Colonic mucosa (tissue), 4 donors: Measurements from ENCODE around the gene PBRM1. TPM values are rescaled to one million over a fixed set of nuclear protein-coding genes. Genes with fewer than 3 reads are reported as not detected.
A peak's percentile ranks its signal among the peaks of the same experiment; 100 is the strongest.

Source experiments
- DNase-seq: peaks from one replicate; pipeline ENCODE4 v3.0.0-alpha.2; 2020
- H3K27ac ChIP-seq: fragments of 200-600 bp; one replicate; pipeline ENCODE4 v1.8.0; 2021
- H3K27me3 ChIP-seq: fragments of 200-600 bp; one replicate; pipeline ENCODE4 v1.8.0; 2021
- H3K36me3 ChIP-seq: fragments of 200-600 bp; one replicate; pipeline ENCODE4 v1.8.0; 2021
- H3K4me1 ChIP-seq: fragments of 200-600 bp; one replicate; pipeline ENCODE4 v1.8.0; 2021; ENCODE audit warnings: mild to moderate bottlenecking
- H3K4me3 ChIP-seq: fragments of 200-600 bp; one replicate; pipeline ENCODE4 v1.8.0; 2021
- H3K9ac ChIP-seq, 2 donors: one replicate each; pipeline ENCODE4 v1.7.0; 2013; ENCODE audit warnings: control low read depth in 2 of 2, low read depth in 2 of 2, low read length in 2 of 2
- H3K9me3 ChIP-seq: fragments of 200-600 bp; one replicate; pipeline ENCODE4 v1.8.0; 2021
- CTCF ChIP-seq: fragments of 200-600 bp; IDR thresholded peaks from one replicate; pipeline ENCODE4 v1.8.0; 2022; ENCODE audit warnings: antibody characterized with exemption, mild to moderate bottlenecking
- intact Hi-C: fragments of 100-400 bp; cut with DNase I; formaldehyde crosslinking; loops from one replicate; pipeline ENCODE4 v1.14.1; 2022
- total RNA-seq, 2 donors: library from RNA; stranded (reverse); fragmentation: NEBNext Ultra II Directional in 1 of 2; extraction: Animal tissue kit (Norgen Biotek cat#: 25700) in 1 of 2; gene quantifications; one replicate each; pipeline ENCODE4 v1.2.1, GENCODE V29; 2021
- donor health status: healthy.
- donor health status: DM: no; HTN: no; CAD: no.
- donor health status: DM: no; HTN: no; CAD: no.

PBRM1 gene
- total RNA-seq, 2 donors from 2014 or later, result 53.6 to 65.7 TPM

GRCh38 chr3:52519445-52520140 is 166.1 kb downstream of the PBRM1 start:
- H3K27me3 ChIP-seq, result no peaks in the 10 kb centered on the region
- intact Hi-C loops, result no loop called here
- H3K4me3 ChIP-seq, result no peak overlapping the region
- DNase-seq, result no peak
- no peak for TF ChIP-seq CTCF
- no peak overlapping the region for H3K27ac ChIP-seq
- H3K36me3 ChIP-seq, result no peaks in the 10 kb centered on the region
- H3K9me3 ChIP-seq, result no peaks in the 10 kb centered on the region
- no peaks in the 10 kb centered on the region for H3K4me1 ChIP-seq
- no peak overlapping the region for H3K9ac ChIP-seq

GRCh38 chr3:52518723-52519444 is 166.8 kb downstream of the PBRM1 start:
- Histone ChIP-seq H3K9me3 (no peaks in the 10 kb centered on the region), H3K36me3 (no peaks in the 10 kb centered on the region), H3K27ac (no peak overlapping the region), H3K4me1 (no peaks in the 10 kb centered on the region), H3K27me3 (no peaks in the 10 kb centered on the region), H3K9ac (no peak overlapping the region), H3K4me3 (peak overlapping the region; percentile 35)
- peak; percentile 59 for DNase-seq
- TF ChIP-seq CTCF, result no peak
- intact Hi-C loops, result no loop called here

- Histone ChIP-seq H3K27me3 (no peaks in the 10 kb centered on the region), H3K9me3 (no peaks in the 10 kb centered on the region), H3K4me1 (no peaks in the 10 kb centered on the region), H3K9ac (no peak overlapping the region), H3K27ac (no peak overlapping the region), H3K4me3 (peak overlapping the region; percentile 35), H3K36me3 (no peaks in the 10 kb centered on the region)
- TF ChIP-seq CTCF, result no peak
- intact Hi-C loops, result no loop called here
- no peak for DNase-seq
Measured at GRCh38 chr3:52517796-52518722, 167.7 kb downstream of the PBRM1 start.

- no peaks in the 10 kb centered on the region for H3K27me3 ChIP-seq
- intact Hi-C loops, result no loop called here
- H3K36me3 ChIP-seq, result no peaks in the 10 kb centered on the region
- DNase-seq, result no peak
- no peak overlapping the region for H3K9ac ChIP-seq
- no peak for TF ChIP-seq CTCF
- no peaks in the 10 kb centered on the region for H3K4me1 ChIP-seq
- no peak overlapping the region for H3K27ac ChIP-seq
- H3K9me3 ChIP-seq, result no peaks in the 10 kb centered on the region
- H3K4me3 ChIP-seq, result no peak overlapping the region
Measured at GRCh38 chr3:52516509-52517195, 169.1 kb downstream of the PBRM1 start.

GRCh38 chr3:52515192-52515591 is 170.5 kb downstream of the PBRM1 start:
- Histone ChIP-seq H3K27ac (no peak overlapping the region), H3K27me3 (no peaks in the 10 kb centered on the region), H3K36me3 (no peaks in the 10 kb centered on the region), H3K9ac (no peak overlapping the region), H3K4me1 (no peaks in the 10 kb centered on the region), H3K4me3 (no peak overlapping the region), H3K9me3 (no peaks in the 10 kb centered on the region)
- intact Hi-C loops, result no loop called here
- TF ChIP-seq CTCF, result no peak
- DNase-seq, result no peak
